HG02973 (cell line): Measurements from ENCODE around the gene CASR.

ENCODE experiments used
- ATAC-seq: cut with Tn5 transposase; IDR thresholded peaks from one replicate; pipeline ENCODE4 v1.9.1; 2021; ENCODE audit warnings: moderate library complexity; ENCODE audit not compliant: unreplicated experiment

CASR gene

GRCh38 chr3:122301063-122301462, 117.6 kb downstream of the CASR start:
- ATAC-seq = peak; percentile 49

GRCh38 chr3:122305818-122306621, 122.6 kb downstream of the CASR start:
- no peak for ATAC-seq

GRCh38 chr3:122306622-122306953, 123.1 kb downstream of the CASR start:
- no peak for ATAC-seq

- no peak for ATAC-seq
Observed at GRCh38 chr3:122307094-122307687, 123.7 kb downstream of the CASR start.

- no peak for ATAC-seq
Observed at GRCh38 chr3:122307976-122308375, 124.5 kb downstream of the CASR start.

- no peak for ATAC-seq
Observed at GRCh38 chr3:122310361-122310760, 126.9 kb downstream of the CASR start.

- no peak for ATAC-seq
Observed at GRCh38 chr3:122312826-122313225, 129.4 kb downstream of the CASR start.

- no peak for ATAC-seq
Observed at GRCh38 chr3:122313281-122313680, 129.8 kb downstream of the CASR start.

- no peak for ATAC-seq
Observed at GRCh38 chr3:122314228-122314876, 130.9 kb downstream of the CASR start.

- ATAC-seq = no peak
Observed at GRCh38 chr3:122315619-122316018, 132.2 kb downstream of the CASR start.

- ATAC-seq = no peak
Observed at GRCh38 chr3:122316368-122316767, 132.9 kb downstream of the CASR start.

GRCh38 chr3:122318620-122319019, 135.2 kb downstream of the CASR start:
- ATAC-seq = no peak

- no peak for ATAC-seq
Observed at GRCh38 chr3:122322095-122323075, 138.9 kb downstream of the CASR start.

- ATAC-seq = no peak
Observed at GRCh38 chr3:122324871-122325323, 141.4 kb downstream of the CASR start, which contains the start of gene CSTA. Gene CSTA, plus strand, starts transcription at chr3:122325248. Its CDS starts 45 bp downstream, at chr3:122325293.

- no peak for ATAC-seq
Observed at GRCh38 chr3:122325769-122326168, 142.3 kb downstream of the CASR start.

- no peak for ATAC-seq
Observed at GRCh38 chr3:122331886-122332285, 148.4 kb downstream of the CASR start.

- ATAC-seq = no peak
Observed at GRCh38 chr3:122332551-122332950, 149.1 kb downstream of the CASR start.
